GM12891 (cell line): ENCODE data around the gene TMTC2.

ENCODE experiments used
- POLR2A ChIP-seq: IDR thresholded peaks from 2 replicates; pipeline ENCODE4 v1.6.1; 2011; ENCODE audit warnings: low read depth, low read length, control low read depth
- POLR2AphosphoS5 ChIP-seq: IDR thresholded peaks from 2 replicates; pipeline ENCODE4 v1.6.1; 2011; ENCODE audit warnings: low read depth, low read length, control low read depth
- POU2F2 ChIP-seq: IDR thresholded peaks from 2 replicates; pipeline ENCODE4 v1.6.1; 2011; ENCODE audit warnings: low read depth, mild to moderate bottlenecking, control low read depth, low read length, moderate library complexity
- TAF1 ChIP-seq: IDR thresholded peaks from 2 replicates; pipeline ENCODE4 v1.6.1; 2011; ENCODE audit warnings: low read depth, low read length, control low read depth

DNA sequence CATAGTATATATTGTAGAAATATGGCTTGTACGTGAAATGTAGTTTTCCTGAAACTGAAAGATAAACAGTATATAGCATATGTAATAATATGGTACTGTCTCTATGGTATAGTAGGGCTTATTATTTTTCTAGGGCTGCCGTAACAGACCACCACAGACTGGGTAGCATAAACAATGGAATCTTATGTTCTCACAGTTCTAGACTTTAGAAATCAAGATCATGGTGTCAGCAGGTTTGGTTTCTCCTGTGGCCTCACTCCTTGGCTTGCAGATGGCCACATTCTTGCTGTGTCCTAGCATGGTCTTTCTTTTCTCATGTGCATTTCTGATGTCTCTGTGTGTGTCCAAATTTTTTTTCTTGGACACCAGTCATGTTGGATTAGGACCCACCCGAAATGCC lies 155.8 kb downstream of the TMTC2 start:
- TF ChIP-seq POLR2A (no peak), POU2F2 (no peak), POLR2AphosphoS5 (no peak), TAF1 (no peak)
